ENCODE data around the gene CEP89.
"Not testable (repeated sequence)": the region's sequence is repeated elsewhere in the genome, so short reads cannot be mapped to it uniquely, and the experiment has no call there.

The CEP89 gene

DNA sequence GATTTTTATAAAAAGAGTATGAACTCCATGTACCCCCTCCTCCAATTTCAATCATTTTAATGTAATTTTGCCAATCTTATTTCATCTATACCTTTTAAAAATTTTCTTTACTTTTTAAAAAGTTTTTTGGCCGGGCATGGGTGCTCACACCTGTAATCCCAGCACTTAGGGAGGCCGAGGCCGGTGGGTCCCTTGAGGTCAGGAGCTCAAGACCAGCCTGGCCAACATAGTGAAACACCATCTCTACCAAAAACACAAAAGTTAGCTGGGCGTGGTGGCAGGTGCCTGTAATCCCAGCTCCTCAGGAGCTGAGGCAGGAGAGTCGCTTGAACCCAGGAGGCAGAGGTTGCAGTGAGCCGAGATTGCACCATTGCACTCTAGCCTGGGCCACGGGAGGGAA, 138.4 kb downstream of the CEP89 start:
- not testable (repeated sequence) for DNase-seq, ATAC-seq

DNA sequence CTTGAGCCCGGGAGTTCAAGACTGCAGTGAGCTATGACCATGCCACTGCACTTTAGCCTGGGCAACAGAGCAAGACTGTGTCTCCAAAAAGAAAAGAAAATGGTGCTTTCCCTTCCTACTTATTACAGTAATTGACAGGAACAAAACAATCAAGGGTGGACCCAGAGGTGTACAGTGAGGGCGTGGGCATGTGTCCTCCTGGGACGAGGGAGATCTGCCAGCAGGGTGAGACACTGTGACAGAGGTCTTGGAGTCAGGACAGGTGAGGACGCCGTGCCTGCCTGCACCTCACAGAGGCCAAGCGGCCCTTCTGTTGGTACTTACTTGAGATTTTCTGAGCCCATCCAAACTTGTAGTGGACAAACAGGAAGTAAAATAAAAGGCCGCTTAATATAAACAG, 138.9 kb downstream of the CEP89 start:
- ATAC-seq, result not testable (repeated sequence)

DNA sequence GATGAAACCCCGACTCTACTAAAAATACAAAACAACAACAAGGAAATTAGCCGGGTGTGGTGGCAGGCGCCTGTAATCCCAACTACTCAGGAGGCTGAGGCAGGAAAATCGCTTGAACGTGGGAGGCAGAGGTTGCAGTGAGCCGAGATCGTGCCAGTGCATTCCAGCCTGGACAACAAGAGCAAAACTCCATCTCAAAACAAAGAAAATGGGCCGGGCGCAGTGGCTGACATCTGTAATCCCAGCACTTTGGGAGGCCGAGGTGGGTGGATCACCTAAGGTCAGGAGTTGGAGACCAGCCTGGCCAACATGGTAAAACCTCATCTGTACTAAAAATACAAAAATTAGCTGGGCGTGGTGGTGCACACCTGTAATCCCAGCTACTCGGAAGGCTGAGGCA, 139.7 kb downstream of the CEP89 start:
- ATAC-seq, DNase-seq: not testable (repeated sequence)

More for the DNA sequence above, 138.9 kb downstream of the CEP89 start:
- DNase-seq, result not testable (repeated sequence)

DNA sequence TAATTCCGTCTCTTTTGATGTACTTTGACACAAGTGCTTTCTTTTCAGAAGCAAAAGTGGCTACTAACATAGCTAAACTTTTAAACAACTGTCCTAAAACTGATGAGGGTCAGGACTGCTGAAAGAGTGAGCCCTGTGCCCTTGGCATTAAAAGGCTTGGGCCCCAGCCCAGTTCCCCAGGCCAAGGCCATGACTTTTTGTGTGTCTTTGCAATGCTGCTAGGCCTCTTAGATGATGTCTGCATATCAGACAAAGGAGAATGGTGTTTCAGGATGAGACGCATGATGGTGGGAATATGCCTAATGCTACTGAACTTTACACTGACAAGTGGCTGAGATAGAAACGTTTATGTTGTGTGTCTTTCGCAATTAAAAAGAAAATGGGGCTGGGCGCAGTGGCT, 140.1 kb downstream of the CEP89 start:
- ATAC-seq (no peak), DNase-seq (no peak)

DNA sequence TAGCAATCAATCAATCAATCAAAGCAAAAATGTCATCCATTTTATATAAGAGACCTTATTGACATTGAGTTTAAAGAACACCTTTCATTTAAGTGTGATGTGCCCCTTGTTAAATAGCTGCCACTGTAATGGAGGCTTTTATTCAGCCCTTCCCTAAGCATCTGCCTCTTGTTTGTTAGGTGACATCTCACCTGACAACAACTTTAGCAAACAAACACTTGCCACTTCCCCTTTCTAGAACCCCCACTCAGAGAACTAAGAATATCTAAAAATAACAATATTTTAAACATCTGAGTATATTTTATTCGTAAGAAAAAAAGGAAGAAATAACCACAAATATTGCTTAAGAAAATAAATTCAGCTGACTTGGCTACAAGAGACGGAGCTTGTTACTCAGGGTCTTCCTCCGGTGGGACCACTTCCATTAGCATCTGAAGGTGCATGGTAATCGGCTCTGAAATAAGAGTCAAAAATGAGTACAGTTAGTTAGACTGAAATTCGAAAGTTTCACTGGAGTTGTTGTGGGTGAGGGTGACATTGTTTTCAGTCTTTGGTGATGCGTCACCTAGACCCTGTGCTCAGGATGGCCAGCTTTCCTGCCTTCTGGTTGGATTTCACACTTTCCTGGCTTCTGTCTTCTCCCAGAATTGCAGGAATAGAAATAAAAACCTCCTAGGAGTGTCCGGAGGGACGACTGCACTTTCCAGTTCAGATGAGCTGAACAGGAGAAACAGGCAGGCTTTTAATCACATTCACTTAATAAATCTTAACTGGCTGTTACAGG, 141.3 kb downstream of the CEP89 start:
- ATAC-seq (no peak), DNase-seq (no peak)

DNA sequence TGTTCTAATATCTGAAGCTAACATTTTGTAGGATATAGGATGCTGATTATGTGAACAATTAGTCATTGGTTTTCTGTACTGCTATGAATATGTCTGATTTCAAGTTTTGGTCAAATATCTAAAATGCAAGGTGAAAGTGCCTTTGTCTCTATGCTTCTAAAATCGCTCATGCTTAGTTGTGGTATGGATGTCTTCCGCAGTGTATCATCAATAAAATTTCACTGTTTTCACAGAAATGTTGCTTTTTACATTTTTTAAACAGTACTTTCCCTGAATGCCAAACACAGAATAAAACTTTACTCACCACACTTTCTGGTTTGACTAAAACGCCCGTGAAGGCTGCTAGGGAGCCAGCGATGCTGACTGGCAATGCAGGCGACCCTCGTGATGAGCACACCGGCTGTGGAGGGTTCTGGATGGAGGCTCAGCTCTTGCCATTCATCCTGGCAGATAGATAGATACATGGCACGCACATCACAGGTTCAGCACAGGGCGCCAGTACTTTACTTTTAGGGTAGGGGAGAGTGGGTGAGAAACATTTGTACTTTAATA, 142.3 kb downstream of the CEP89 start:
- DNase-seq (no peak), ATAC-seq (no peak)

DNA sequence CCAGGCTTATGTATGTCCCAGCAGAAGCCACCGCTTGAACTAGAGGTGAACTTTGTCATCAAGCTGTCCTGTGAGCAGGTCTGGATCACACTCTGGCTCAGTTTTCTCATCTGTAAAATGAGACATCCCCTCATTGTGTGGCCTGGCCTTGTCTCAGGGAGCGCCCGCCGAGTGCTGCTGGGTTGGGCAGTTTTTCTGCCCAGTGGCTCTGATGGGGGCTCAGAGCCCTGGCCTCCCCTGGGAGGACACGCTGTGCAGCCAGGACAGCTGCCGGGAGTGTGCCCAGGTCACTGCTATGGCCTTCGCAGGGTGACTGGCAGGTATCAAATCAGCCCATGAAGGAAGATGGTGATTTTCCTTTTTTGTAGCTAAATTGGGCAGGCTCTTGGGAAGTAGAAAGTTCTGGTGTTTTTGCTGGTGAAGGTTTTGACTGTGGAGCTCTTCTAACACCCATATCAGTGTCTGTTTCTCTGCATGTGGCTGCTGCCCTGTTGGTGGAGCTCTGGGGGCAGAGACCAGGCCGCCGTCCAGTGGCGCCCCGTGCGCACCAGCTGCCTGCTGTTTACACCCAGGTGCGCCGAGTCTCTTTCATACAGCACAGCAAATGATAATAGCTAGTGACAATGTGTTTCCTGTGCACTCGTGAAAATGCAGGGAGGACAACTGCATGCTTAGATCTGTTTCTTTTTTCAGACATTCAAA, 143.0 kb downstream of the CEP89 start:
- ATAC-seq (no peak), DNase-seq (no peak)

DNA sequence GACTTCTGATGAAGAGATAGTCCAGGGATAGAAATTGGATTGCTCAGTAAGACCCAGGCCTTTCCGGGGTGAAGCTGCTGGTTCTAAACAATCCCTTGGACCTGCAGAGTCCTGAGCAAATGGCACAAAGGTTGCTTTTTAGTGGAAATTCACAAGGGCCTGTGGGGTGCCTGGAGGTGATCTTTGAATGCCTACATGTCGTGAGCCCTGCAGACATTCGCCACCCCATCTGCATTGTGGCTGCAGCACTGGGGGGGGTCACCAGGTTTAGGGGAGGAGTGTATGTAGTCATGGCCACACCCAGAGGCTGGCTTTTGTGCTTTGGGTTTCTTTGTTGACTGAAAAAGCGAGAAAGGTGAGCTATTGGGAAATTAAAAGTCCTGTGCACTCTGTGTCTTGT, 143.6 kb downstream of the CEP89 start:
- no peak for DNase-seq
- ATAC-seq, result no peak

Measured in stimulated activated naive CD8-positive, alpha-beta T cell treated with anti-CD3 and anti-CD28 coated beads, Interleukin-15, Interleukin-2, amounts not matched to agents 100 U/mL and 50 U/mL, for 24 hours (primary cell).